K562 (cell line): ENCODE data around the gene CDC42BPB. TPM values are rescaled to one million over a fixed set of nuclear protein-coding genes. Genes with fewer than 3 reads are reported as not detected.

Experiments used
- ATAC-seq: fragments of 200-7000 bp; cut with Tn5 transposase; 3 replicates; pipeline ENCODE4 v1.9.1; 2020; ENCODE audit warnings: moderate library complexity
- BruUV-seq: library from RNA; stranded (reverse); fragments of 400-500 nt; replicated peaks from 2 replicates; lab custom pipeline; 2021; lab: Mats Ljungman, UMichigan
- CTCF ChIA-PET: fragments of 300-600 bp; formaldehyde crosslinking; extraction: SDS; loops from one replicate; lab custom pipeline; 2021; ENCODE audit warnings: low intra/inter-chr PET ratio; lab: Yijun Ruan, JAX
- POLR2A ChIA-PET: fragments of 300-600, 350-650 bp; sonication (Branson Sonifier 250); formaldehyde crosslinking; extraction: SDS; loops from one replicate; lab custom pipeline; 2021; ENCODE audit warnings: antibody characterized with exemption, inconsistent platforms; lab: Yijun Ruan, JAX
- DNase-seq, 4 experiments: peaks; one replicate each; pipeline versions ENCODE4 v3.0.0 to v3.0.0-alpha.2; 2011 to 2018; ENCODE audit warnings: low spot score in 3 of 4, mixed read lengths in 3 of 4; ENCODE audit errors: extremely low read depth in 1 of 4
- FAIRE-seq: peaks from 2 replicates; lab custom pipeline; 2011; peaks lifted over from hg19 to GRCh38; lab: Jason Lieb, UNC
- H2AFZ ChIP-seq: 2 replicates; pipeline ENCODE4 v1.6.0; 2011; ENCODE audit warnings: low read depth, low read length, control low read depth, inconsistent platforms
- H3K27ac ChIP-seq: fragments of 200-600 bp; 3 replicates; pipeline ENCODE4 v1.8.0; 2011; ENCODE audit warnings: low read depth, mild to moderate bottlenecking, control low read depth, inconsistent platforms, low read length, moderate library complexity, mixed read lengths; ENCODE audit errors: extremely low read depth
- H3K27me3 ChIP-seq, 2 experiments: fragments of 300-600 bp in 1 of 2; 2 replicates in 1 of 2; 3 replicates in 1 of 2; pipeline versions ENCODE4 v1.6.0 to v1.8.0; 2011; ENCODE audit warnings: inconsistent platforms in 2 of 2, low read length in 2 of 2, mild to moderate bottlenecking in 1 of 2, mixed read lengths in 1 of 2, moderate library complexity in 1 of 2; ENCODE audit not compliant: control insufficient read depth in 2 of 2, insufficient read depth in 2 of 2
- H3K36me3 ChIP-seq: fragments of 300-600 bp; 3 replicates; pipeline ENCODE4 v1.8.0; 2011; ENCODE audit warnings: mild to moderate bottlenecking, low read length, inconsistent platforms; ENCODE audit not compliant: control insufficient read depth, insufficient read depth
- H3K4me1 ChIP-seq, 2 experiments: fragments of 200-600 bp in 1 of 2; replicated peaks in 1 of 2; 2 replicates in 1 of 2; 3 replicates in 1 of 2; pipeline versions ENCODE4 v1.5.1 to v1.8.0; 2011; ENCODE audit warnings: inconsistent platforms in 2 of 2, low read length in 2 of 2, mild to moderate bottlenecking in 1 of 2, mixed read lengths in 1 of 2, moderate library complexity in 1 of 2; ENCODE audit not compliant: control insufficient read depth in 2 of 2, insufficient read depth in 2 of 2
- H3K4me2 ChIP-seq: 2 replicates; pipeline ENCODE4 v1.6.1; 2011; ENCODE audit warnings: low read length, control low read depth, inconsistent platforms, mixed read lengths; ENCODE audit not compliant: insufficient read depth
- H3K4me3 ChIP-seq: fragments of 200-600 bp; sonication (generic), shearing (Covaris generic); 2 replicates; pipeline ENCODE4 v1.5.1; 2016; ENCODE audit warnings: control low read depth, inconsistent platforms
- H3K79me2 ChIP-seq: fragments of 200-600 bp; 3 replicates; pipeline ENCODE4 v1.8.0; 2011; ENCODE audit warnings: low read length, inconsistent platforms; ENCODE audit not compliant: control insufficient read depth, insufficient read depth
- H3K9ac ChIP-seq, 2 experiments: 2 replicates each; pipeline versions ENCODE4 v1.6.0 to v1.6.1; 2011; ENCODE audit warnings: low read depth in 2 of 2, low read length in 2 of 2, control low read depth in 1 of 2, inconsistent platforms in 1 of 2, mild to moderate bottlenecking in 1 of 2, mixed read lengths in 1 of 2; ENCODE audit not compliant: insufficient read depth in 1 of 2
- H3K9me1 ChIP-seq: one replicate; pipeline ENCODE4 v1.6.0; 2011; ENCODE audit warnings: inconsistent platforms, mild to moderate bottlenecking, low read length, moderate library complexity; ENCODE audit not compliant: control insufficient read depth, insufficient read depth
- H3K9me3 ChIP-seq: replicated peaks from 2 replicates; pipeline ENCODE4 v1.5.1; 2011; ENCODE audit warnings: low read depth, low read length, inconsistent platforms; ENCODE audit not compliant: control insufficient read depth, insufficient read depth
- H4K20me1 ChIP-seq: replicated peaks from 2 replicates; pipeline ENCODE4 v1.6.1; 2011; ENCODE audit warnings: low read length, inconsistent platforms, mixed read lengths; ENCODE audit not compliant: control insufficient read depth, insufficient read depth
- BHLHE40 ChIP-seq: IDR thresholded peaks from 2 replicates; pipeline ENCODE4 v1.6.1; 2011; ENCODE audit warnings: low read length, improper control_type of control experiment
- BRD4 ChIP-seq: fragments of 200-600 bp; sonication (generic); IDR thresholded peaks from 2 replicates; pipeline ENCODE4 v1.6.1; 2017; ENCODE audit warnings: inconsistent platforms
- ELF1 ChIP-seq: fragments of 200-800 bp; sonication (Bioruptor generic); IDR thresholded peaks from 2 replicates; pipeline ENCODE4 v1.6.1; 2016; ENCODE audit warnings: missing genetic modification characterization, missing compliant biosample characterization
- NRF1 ChIP-seq, 2 experiments: fragments of 450-650 bp; IDR thresholded peaks in 1 of 2; conservative IDR thresholded peaks in 1 of 2; 2 replicates each; pipeline ENCODE4 v1.6.1; 2014; ENCODE audit warnings: mild to moderate bottlenecking in 2 of 2
- ZHX1 ChIP-seq: fragments of 150-350 bp; conservative IDR thresholded peaks from 2 replicates; pipeline ENCODE4 v1.6.1; 2014; ENCODE audit warnings: low read length
- ZNF12 ChIP-seq: sonication (generic); formaldehyde crosslinking; IDR thresholded peaks from 2 replicates; pipeline ENCODE4 v1.4.0; 2020; ENCODE audit warnings: mild to moderate bottlenecking, missing genetic modification reagents
- ZNF324 ChIP-seq: fragments of 250-450 bp; sonication (Bioruptor Pico); IDR thresholded peaks from 2 replicates; pipeline ENCODE4 v1.4.0; 2020; ENCODE audit warnings: mild to moderate bottlenecking
- ZNF408 ChIP-seq: fragments of 250-450 bp; sonication (Bioruptor Pico); IDR thresholded peaks from 2 replicates; pipeline ENCODE4 v1.4.0; 2020; ENCODE audit warnings: low read depth, mild to moderate bottlenecking, moderate library complexity
- ZNF764 ChIP-seq: fragments of 250-450 bp; sonication (Bioruptor Pico); IDR thresholded peaks from 2 replicates; pipeline ENCODE4 v1.4.0; 2020; ENCODE audit warnings: low read depth, mild to moderate bottlenecking, moderate library complexity
- WGBS: fragments of 100-300 bp; shearing (Covaris generic); methylation state at CpG from one replicate; pipeline ENCODE4 v1.1.6; 2016; ENCODE audit warnings: low coverage, mixed read lengths; ENCODE audit not compliant: insufficient coverage; ENCODE audit errors: missing lambda C conversion rate; 5-methylcytosine and 5-hydroxymethylcytosine counted together
- in situ Hi-C: fragments of 300-500 bp; cut with MboI; formaldehyde crosslinking; loops from 4 replicates; pipeline ENCODE4 v1.15.0; 2018; ENCODE audit warnings: inconsistent platforms, mixed read lengths
- intact Hi-C: fragments of 100-400 bp; cut with micrococcal nuclease; formaldehyde crosslinking; loops from 2 replicates; pipeline ENCODE4 v1.14.2; 2022
- polyA plus RNA-seq, 8 experiments: library from polyadenylated mRNA; depleted of rRNA in 4 of 8; stranded (reverse) in 5 of 8; unstranded in 3 of 8; fragments of >200 nt; fragmentation: Nextera tagmentation in 2 of 8; fragmentation: Illumina TruSeq in 1 of 8; extraction: Ambion mirVana in 2 of 8; extraction: Trizol in 1 of 8; gene quantifications; 2 replicates each; pipeline versions ENCODE4 v1.2.1 to v1.2.3, GENCODE V29; 2011 to 2014; ENCODE audit warnings: inconsistent platforms in 1 of 8, missing spikeins in 1 of 8
- total RNA-seq, 7 experiments: library from RNA; depleted of rRNA in 6 of 7; stranded (reverse); fragments of >200 nt in 6 of 7; fragmentation: Illumina TruSeq in 2 of 7; extraction: Trizol in 2 of 7; gene quantifications; 2 replicates each; pipeline versions ENCODE4 v1.2.1 to v1.2.3, GENCODE V29; 2011 to 2021; ENCODE audit warnings: low replicate concordance in 1 of 7
- TF ChIP-seq, protein P1 (sequence below), 2 experiments: fragments of 450-650 bp; formaldehyde crosslinking in 1 of 2; IDR thresholded peaks; 2 replicates each; pipeline versions ENCODE4 v1.4.0 to v1.6.1; 2014 to 2020; ENCODE audit warnings: mild to moderate bottlenecking in 2 of 2, borderline replicate concordance in 1 of 2, low read depth in 1 of 2
- TF ChIP-seq, protein P2 (sequence below): fragments of 250-450 bp; sonication (Bioruptor Pico); IDR thresholded peaks from 2 replicates; pipeline ENCODE4 v1.5.1; 2021; ENCODE audit warnings: mild to moderate bottlenecking

CDC42BPB gene
- total and polyA plus RNA-seq, 9 of the 15 experiments (the other 6 are each of a cell fraction or from before 2014, with no cell fraction given), result 0.07 to 24.3 (median 12.6) TPM

DNA sequence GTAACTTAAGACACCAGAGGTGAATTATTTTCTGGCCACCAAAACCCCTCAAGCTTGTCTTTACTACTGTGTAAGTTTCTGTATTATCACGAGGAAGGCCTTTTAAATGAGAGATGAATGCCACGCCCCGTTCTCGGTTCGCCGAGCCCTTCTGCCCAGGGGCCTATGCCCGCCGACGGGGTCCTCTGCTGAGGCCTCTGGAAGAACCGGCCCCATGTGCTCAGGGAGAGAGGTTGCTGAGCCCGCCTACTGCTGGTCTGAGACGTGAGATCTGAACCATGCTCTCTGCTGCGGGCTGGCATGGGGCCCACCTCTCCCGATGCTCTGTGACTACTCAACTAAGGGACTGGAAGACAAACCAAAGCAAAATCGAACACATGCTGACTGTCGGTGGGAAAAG, 113.9 kb downstream of the CDC42BPB start:
- POLR2A ChIA-PET, result no interaction called here
- no peak for TF ChIP-seq BHLHE40
- no peak for TF ChIP-seq ZNF12 (CRISPR knock-in tag)
- TF ChIP-seq ELF1 (tag), result no peak
- TF ChIP-seq ZHX1, result no peak
- TF ChIP-seq ZNF408 (CRISPR knock-in tag), result no peak
- no peak for TF ChIP-seq ZNF764 (CRISPR knock-in tag)
- no peak for TF ChIP-seq ZNF324 (CRISPR knock-in tag)
- no peak for TF ChIP-seq BRD4
- TF ChIP-seq, protein P1, sequence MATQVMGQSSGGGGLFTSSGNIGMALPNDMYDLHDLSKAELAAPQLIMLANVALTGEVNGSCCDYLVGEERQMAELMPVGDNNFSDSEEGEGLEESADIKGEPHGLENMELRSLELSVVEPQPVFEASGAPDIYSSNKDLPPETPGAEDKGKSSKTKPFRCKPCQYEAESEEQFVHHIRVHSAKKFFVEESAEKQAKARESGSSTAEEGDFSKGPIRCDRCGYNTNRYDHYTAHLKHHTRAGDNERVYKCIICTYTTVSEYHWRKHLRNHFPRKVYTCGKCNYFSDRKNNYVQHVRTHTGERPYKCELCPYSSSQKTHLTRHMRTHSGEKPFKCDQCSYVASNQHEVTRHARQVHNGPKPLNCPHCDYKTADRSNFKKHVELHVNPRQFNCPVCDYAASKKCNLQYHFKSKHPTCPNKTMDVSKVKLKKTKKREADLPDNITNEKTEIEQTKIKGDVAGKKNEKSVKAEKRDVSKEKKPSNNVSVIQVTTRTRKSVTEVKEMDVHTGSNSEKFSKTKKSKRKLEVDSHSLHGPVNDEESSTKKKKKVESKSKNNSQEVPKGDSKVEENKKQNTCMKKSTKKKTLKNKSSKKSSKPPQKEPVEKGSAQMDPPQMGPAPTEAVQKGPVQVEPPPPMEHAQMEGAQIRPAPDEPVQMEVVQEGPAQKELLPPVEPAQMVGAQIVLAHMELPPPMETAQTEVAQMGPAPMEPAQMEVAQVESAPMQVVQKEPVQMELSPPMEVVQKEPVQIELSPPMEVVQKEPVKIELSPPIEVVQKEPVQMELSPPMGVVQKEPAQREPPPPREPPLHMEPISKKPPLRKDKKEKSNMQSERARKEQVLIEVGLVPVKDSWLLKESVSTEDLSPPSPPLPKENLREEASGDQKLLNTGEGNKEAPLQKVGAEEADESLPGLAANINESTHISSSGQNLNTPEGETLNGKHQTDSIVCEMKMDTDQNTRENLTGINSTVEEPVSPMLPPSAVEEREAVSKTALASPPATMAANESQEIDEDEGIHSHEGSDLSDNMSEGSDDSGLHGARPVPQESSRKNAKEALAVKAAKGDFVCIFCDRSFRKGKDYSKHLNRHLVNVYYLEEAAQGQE (IDR thresholded peaks at IDR 0.05; ENCODE audit: borderline replicate concordance), result no peak
- TF ChIP-seq, protein P1 (CRISPR knock-in tag; IDR thresholded peaks at IDR 0.05; ENCODE audit: low read depth), result no peak
- TF ChIP-seq, protein P2, sequence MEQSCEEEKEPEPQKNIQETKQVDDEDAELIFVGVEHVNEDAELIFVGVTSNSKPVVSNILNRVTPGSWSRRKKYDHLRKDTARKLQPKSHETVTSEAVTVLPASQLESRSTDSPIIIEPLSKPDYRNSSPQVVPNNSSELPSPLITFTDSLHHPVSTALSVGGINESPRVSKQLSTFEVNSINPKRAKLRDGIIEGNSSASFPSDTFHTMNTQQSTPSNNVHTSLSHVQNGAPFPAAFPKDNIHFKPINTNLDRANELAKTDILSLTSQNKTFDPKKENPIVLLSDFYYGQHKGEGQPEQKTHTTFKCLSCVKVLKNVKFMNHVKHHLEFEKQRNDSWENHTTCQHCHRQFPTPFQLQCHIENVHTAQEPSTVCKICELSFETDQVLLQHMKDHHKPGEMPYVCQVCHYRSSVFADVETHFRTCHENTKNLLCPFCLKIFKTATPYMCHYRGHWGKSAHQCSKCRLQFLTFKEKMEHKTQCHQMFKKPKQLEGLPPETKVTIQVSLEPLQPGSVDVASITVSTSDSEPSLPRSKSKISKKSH (CRISPR knock-in tag), result no peak
- TF ChIP-seq NRF1 (conservative IDR thresholded peaks at IDR 0.05 in 1 of 2, IDR thresholded peaks at IDR 0.05 in 1 of 2), result no peak

More for the DNA sequence above, 113.9 kb downstream of the CDC42BPB start:
- Histone ChIP-seq H3K9me3 (no peaks in the 10 kb centered on the region), H3K4me2 (no peak overlapping the region), H2AFZ (no peak overlapping the region), H3K27ac (no peak overlapping the region), H3K36me3 (peaks cover 18% of the 10 kb centered on the region; the same call in 1 of the 3 replicates), H3K9me1 (no peaks in the 10 kb centered on the region), H3K4me3 (no peak overlapping the region), H4K20me1 (no peaks in the 10 kb centered on the region), H3K27me3 (no peaks in the 10 kb centered on the region), H3K79me2 (no peaks in the 10 kb centered on the region), H3K4me1 (peaks cover 4 to 19% of the 10 kb centered on the region in 2 experiments; a peak in 3 of 5 replicates), H3K9ac (no peak overlapping the region)
- FAIRE-seq, result no peak
- CTCF ChIA-PET, result no interaction called here
- no peak for DNase-seq
- BruUV-seq, result no TSS peak
- 87% methylated on average over 15 of the region's 16 CpGs for WGBS
- intact Hi-C loops (no loop called here), in situ Hi-C loops (no loop called here)
- no peak for ATAC-seq
